Hepatocyte (in vitro differentiated cells): ENCODE data around the gene FRMD6.

Experiments
- CTCF ChIP-seq: fragments of 200-600 bp; sonication (generic); IDR thresholded peaks from 2 replicates; pipeline ENCODE4 v1.5.1; 2016; ENCODE audit warnings: antibody characterized with exemption, mild to moderate bottlenecking; ENCODE audit not compliant: poor library complexity
- EZH2 ChIP-seq: fragments of 200-600 bp; sonication (generic); IDR thresholded peaks from 2 replicates; pipeline ENCODE4 v1.6.1; 2016; ENCODE audit warnings: antibody characterized with exemption, mild to moderate bottlenecking, borderline replicate concordance
- EZH2phosphoT487 ChIP-seq: fragments of 200-600 bp; sonication (generic); IDR thresholded peaks from one replicate; pipeline ENCODE4 v1.6.1; 2018; ENCODE audit warnings: antibody characterized with exemption, mild to moderate bottlenecking, low read depth, moderate library complexity; ENCODE audit not compliant: unreplicated experiment, severe bottlenecking

- no peak for TF ChIP-seq CTCF
- no peak for TF ChIP-seq EZH2
- no peak for TF ChIP-seq EZH2phosphoT487
These were observed 52.8 kb downstream of the FRMD6 start for GRCh38 chr14:51704545-51704944.
